Inflammatory macrophage (primary cell): ENCODE data around the gene NKG7.

Experiments
- DNase-seq, 2 donors: peaks; one replicate each; pipeline ENCODE4 v3.0.0-alpha.2; 2020 to 2022

Gene NKG7

GRCh38 chr19:51391073-51391611 lies 18.7 kb upstream of the NKG7 start:
- DNase-seq, result no peak

- DNase-seq, result no peak
Measured at GRCh38 chr19:51389143-51389542, 16.7 kb upstream of the NKG7 start.

- DNase-seq, result no peak
Measured at GRCh38 chr19:51387924-51388389, 15.5 kb upstream of the NKG7 start, which contains the start of gene LIM2. Gene LIM2, minus strand, starts transcription at chr19:51387974. Its CDS starts 531 bp downstream, at chr19:51387443.

- DNase-seq, result no peak
Measured at GRCh38 chr19:51386882-51387520, 14.5 kb upstream of the NKG7 start.

GRCh38 chr19:51382004-51382403 lies 9.6 kb upstream of the NKG7 start:
- DNase-seq, result no peak

GRCh38 chr19:51380379-51380778 lies 7.9 kb upstream of the NKG7 start:
- DNase-seq, result no peak

GRCh38 chr19:51377422-51377821 lies 5.0 kb upstream of the NKG7 start:
- DNase-seq, result no peak

- DNase-seq, result no peak
Measured at GRCh38 chr19:51375504-51376221, 3.2 kb upstream of the NKG7 start.

- no peak for DNase-seq
Measured at GRCh38 chr19:51372021-51372648, 319 bp downstream of the NKG7 start.

- DNase-seq, result no peak
Measured at GRCh38 chr19:51371186-51371690, 1.2 kb downstream of the NKG7 start.

GRCh38 chr19:51370230-51370629 lies 2.2 kb downstream of the NKG7 start:
- DNase-seq, result no peak

GRCh38 chr19:51368366-51369282 lies 3.8 kb downstream of the NKG7 start, which contains the start of gene CLDND2:
Gene CLDND2, minus strand, starts transcription at chr19:51369003. Its CDS starts 426 bp downstream, at chr19:51368577.
- peak in 1 of 2 donors; percentile 6 for DNase-seq

GRCh38 chr19:51367565-51368365 lies 4.7 kb downstream of the NKG7 start:
- DNase-seq, result peak; percentile 98

GRCh38 chr19:51367255-51367564 lies 5.2 kb downstream of the NKG7 start:
- DNase-seq, result no peak

- peak; percentile 97 to 98 for DNase-seq
Measured at GRCh38 chr19:51366389-51367254, 5.8 kb downstream of the NKG7 start.

GRCh38 chr19:51365965-51366388 lies 6.5 kb downstream of the NKG7 start, which contains the start of gene ETFB:
Gene ETFB, minus strand, starts transcription at chr19:51366388. Its CDS starts 62 bp downstream, at chr19:51366326.
- DNase-seq, result no peak

- peak in 1 of 2 donors; percentile 36 for DNase-seq
Measured at GRCh38 chr19:51365211-51365964, 7.1 kb downstream of the NKG7 start.

GRCh38 chr19:51364200-51365106 lies 8.0 kb downstream of the NKG7 start:
- no peak for DNase-seq
